ENCODE results near the gene ZNF747.

DNA sequence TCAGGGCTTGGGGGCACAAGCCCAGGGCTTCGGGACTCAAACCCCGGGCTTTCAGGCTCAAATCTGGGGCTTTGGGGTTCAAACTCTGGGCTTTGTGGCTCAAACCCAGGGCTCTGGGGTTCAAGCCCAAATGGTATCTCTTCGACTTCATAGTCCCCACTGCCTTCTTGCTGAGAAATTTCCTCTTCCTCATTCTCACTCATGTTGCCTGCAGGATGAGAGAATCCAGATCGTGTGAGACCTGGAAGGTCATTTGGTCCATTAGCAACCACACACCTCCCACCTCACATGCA lies 8.9 kb downstream of the ZNF747 start:
- TF ChIP-seq CTCF (IDR thresholded peaks at IDR 0.05), result no peak
- TF ChIP-seq POLR2A (IDR thresholded peaks at IDR 0.05), result no peak

All from vagina (tissue), 2 donors.